HepG2 (cell line): ENCODE measurements around the gene FLYWCH1. TPM values are rescaled to one million over a fixed set of nuclear protein-coding genes. Genes with fewer than 3 reads are reported as not detected.

Source experiments
- CEBPZ ChIP-seq: IDR thresholded peaks from 2 replicates; pipeline ENCODE4 v1.6.1; 2012; ENCODE audit warnings: low read length, improper control_type of control experiment
- CREB3 ChIP-seq: sonication (generic); formaldehyde crosslinking; IDR thresholded peaks from 2 replicates; pipeline ENCODE4 v1.5.0; 2020; ENCODE audit warnings: missing genetic modification reagents
- FOXJ3 ChIP-seq: sonication (generic); formaldehyde crosslinking; IDR thresholded peaks from 2 replicates; pipeline ENCODE4 v1.4.0; 2020; ENCODE audit warnings: missing genetic modification reagents, mild to moderate bottlenecking, borderline replicate concordance
- FOXM1 ChIP-seq: sonication (generic); formaldehyde crosslinking; IDR thresholded peaks from 2 replicates; pipeline ENCODE4 v1.5.0; 2020; ENCODE audit warnings: missing genetic modification reagents
- HIVEP1 ChIP-seq: sonication (generic); formaldehyde crosslinking; IDR thresholded peaks from 2 replicates; pipeline ENCODE4 v1.4.0; 2020; ENCODE audit warnings: mild to moderate bottlenecking, missing genetic modification reagents
- HNRNPK ChIP-seq: fragments of 200-400 bp; formaldehyde crosslinking; IDR thresholded peaks from 2 replicates; pipeline ENCODE4 v1.6.1; 2018; ENCODE audit warnings: low read length, low read depth, moderate library complexity, mild to moderate bottlenecking; ENCODE audit not compliant: poor library complexity, severe bottlenecking
- KLF13 ChIP-seq: sonication (generic); formaldehyde crosslinking; IDR thresholded peaks from 2 replicates; pipeline ENCODE4 v1.4.0; 2020; ENCODE audit warnings: mild to moderate bottlenecking, missing genetic modification reagents
- LCORL ChIP-seq, 2 experiments: fragments of 450-650 bp in 1 of 2; sonication (generic) in 1 of 2; formaldehyde crosslinking in 1 of 2; IDR thresholded peaks; 2 replicates each; pipeline versions ENCODE4 v1.5.0 to v1.6.1; 2017 to 2020; ENCODE audit warnings: antibody characterized with exemption in 1 of 2, missing genetic modification reagents in 1 of 2
- MXD4 ChIP-seq: IDR thresholded peaks from 2 replicates; pipeline ENCODE4 v1.6.1; 2016; ENCODE audit warnings: mild to moderate bottlenecking, missing biosample characterization, missing genetic modification reagents
- NFKB2 ChIP-seq: sonication (generic); formaldehyde crosslinking; IDR thresholded peaks from 2 replicates; pipeline ENCODE4 v1.4.0; 2020; ENCODE audit warnings: missing genetic modification reagents, borderline replicate concordance
- POGZ ChIP-seq: sonication (generic); formaldehyde crosslinking; IDR thresholded peaks from 2 replicates; pipeline ENCODE4 v1.4.0; 2020; ENCODE audit warnings: mild to moderate bottlenecking, missing genetic modification reagents
- RARG ChIP-seq: sonication (generic); formaldehyde crosslinking; IDR thresholded peaks from 2 replicates; pipeline ENCODE4 v1.4.0; 2020; ENCODE audit warnings: low read depth, mild to moderate bottlenecking, missing genetic modification reagents
- RFX5 ChIP-seq: IDR thresholded peaks from 2 replicates; pipeline ENCODE4 v1.6.1; 2011; ENCODE audit warnings: low read depth, low read length, improper control_type of control experiment
- SCMH1 ChIP-seq: sonication (generic); formaldehyde crosslinking; IDR thresholded peaks from 2 replicates; pipeline ENCODE4 v1.9.0; 2021; ENCODE audit warnings: missing genetic modification reagents, mild to moderate bottlenecking, borderline replicate concordance
- STAG1 ChIP-seq: sonication (generic); formaldehyde crosslinking; IDR thresholded peaks from 2 replicates; pipeline ENCODE4 v1.4.0; 2020; ENCODE audit warnings: missing genetic modification reagents
- ZBTB38 ChIP-seq: sonication (generic); formaldehyde crosslinking; IDR thresholded peaks from 2 replicates; pipeline ENCODE4 v1.5.1; 2020; ENCODE audit warnings: mild to moderate bottlenecking, missing genetic modification reagents
- ZNF292 ChIP-seq: sonication (generic); formaldehyde crosslinking; IDR thresholded peaks from 2 replicates; pipeline ENCODE4 v1.8.1; 2022; ENCODE audit warnings: mild to moderate bottlenecking, low read depth, missing genetic modification reagents, borderline replicate concordance
- ZNF503 ChIP-seq: sonication (generic); formaldehyde crosslinking; IDR thresholded peaks from 2 replicates; pipeline ENCODE4 v1.4.0; 2020; ENCODE audit warnings: missing genetic modification reagents
- ZNF549 ChIP-seq: sonication (generic); formaldehyde crosslinking; IDR thresholded peaks from 2 replicates; pipeline ENCODE4 v1.5.0; 2020; ENCODE audit warnings: missing genetic modification reagents
- ZNF672 ChIP-seq: sonication (generic); formaldehyde crosslinking; IDR thresholded peaks from 2 replicates; pipeline ENCODE4 v1.8.1; 2022; ENCODE audit warnings: missing genetic modification reagents
- ZNF678 ChIP-seq: sonication (generic); formaldehyde crosslinking; IDR thresholded peaks from 2 replicates; pipeline ENCODE4 v1.4.0; 2020; ENCODE audit warnings: mild to moderate bottlenecking, missing genetic modification reagents
- ZNF800 ChIP-seq: sonication (generic); formaldehyde crosslinking; IDR thresholded peaks from 2 replicates; pipeline ENCODE4 v1.4.0; 2020; ENCODE audit warnings: missing genetic modification reagents
- polyA plus RNA-seq, 8 experiments: library from polyadenylated mRNA; depleted of rRNA in 3 of 8; stranded (reverse) in 7 of 8; unstranded in 1 of 8; fragments of >200 nt; fragmentation: Illumina TruSeq in 4 of 8; extraction: Trizol in 4 of 8; gene quantifications; 2 replicates each; pipeline versions ENCODE4 v1.2.1 to v1.2.3, GENCODE V29; 2011 to 2016; ENCODE audit warnings: low read depth in 4 of 8, missing spikeins in 1 of 8, mixed read lengths in 1 of 8; ENCODE audit not compliant: insufficient read depth in 1 of 8
- total RNA-seq, 5 experiments: library from RNA; depleted of rRNA; stranded (reverse); fragments of >200 nt; fragmentation: Illumina TruSeq; extraction: Trizol; gene quantifications; 2 replicates each; pipeline ENCODE4 v1.2.3, GENCODE V29; 2016; ENCODE audit warnings: low read depth in 1 of 5

Gene FLYWCH1
- total and polyA plus RNA-seq, 2 of the 13 experiments (the other 11 are each of a cell fraction or from before 2014, with no cell fraction given): 7.3 to 12.4 TPM

- TF ChIP-seq HIVEP1 (CRISPR knock-in tag) (peak; percentile 91), ZNF800 (peak; percentile 94), LCORL (IDR thresholded peaks at IDR 0.05) (no peak), LCORL (CRISPR knock-in tag; IDR thresholded peaks at IDR 0.05) (peak; percentile 90), CREB3 (CRISPR knock-in tag) (no peak), POGZ (0 out of 2 replicates have a peak, but pooled peaks have one; percentile 59), RARG (peak; percentile 89; the same call in 1 of the 2 replicates), SCMH1 (CRISPR knock-in tag) (no peak), ZNF678 (CRISPR knock-in tag) (peak; percentile 98; the same call in 1 of the 2 replicates), KLF13 (CRISPR knock-in tag) (peak; percentile 93; the same call in 1 of the 2 replicates), RFX5 (peak; percentile 52), MXD4 (CRISPR knock-in tag) (peak; percentile 96), NFKB2 (CRISPR knock-in tag) (peak; percentile 99), ZNF672 (CRISPR knock-in tag) (no peak), ZNF292 (CRISPR knock-in tag) (peak; percentile 42; the same call in 1 of the 2 replicates), FOXM1 (CRISPR knock-in tag) (no peak), ZBTB38 (CRISPR knock-in tag) (peak; percentile 93), HNRNPK (no peak), ZNF503 (CRISPR knock-in tag) (peak; percentile 59; the same call in 1 of the 2 replicates), FOXJ3 (CRISPR knock-in tag) (peak; percentile 55; the same call in 1 of the 2 replicates), STAG1 (CRISPR knock-in tag) (no peak), CEBPZ (no peak), ZNF549 (CRISPR knock-in tag) (no peak)
Measured at GRCh38 chr16:2968738-2969544, 57.2 kb downstream of the FLYWCH1 start, which contains the start of gene PAQR4 (continued).
